GM21786 (cell line): Measurements from ENCODE around the gene KLF15.

ENCODE experiments used
- ATAC-seq: cut with Tn5 transposase; IDR thresholded peaks from one replicate; pipeline ENCODE4 v1.9.1; 2021; ENCODE audit not compliant: unreplicated experiment

Gene KLF15

DNA sequence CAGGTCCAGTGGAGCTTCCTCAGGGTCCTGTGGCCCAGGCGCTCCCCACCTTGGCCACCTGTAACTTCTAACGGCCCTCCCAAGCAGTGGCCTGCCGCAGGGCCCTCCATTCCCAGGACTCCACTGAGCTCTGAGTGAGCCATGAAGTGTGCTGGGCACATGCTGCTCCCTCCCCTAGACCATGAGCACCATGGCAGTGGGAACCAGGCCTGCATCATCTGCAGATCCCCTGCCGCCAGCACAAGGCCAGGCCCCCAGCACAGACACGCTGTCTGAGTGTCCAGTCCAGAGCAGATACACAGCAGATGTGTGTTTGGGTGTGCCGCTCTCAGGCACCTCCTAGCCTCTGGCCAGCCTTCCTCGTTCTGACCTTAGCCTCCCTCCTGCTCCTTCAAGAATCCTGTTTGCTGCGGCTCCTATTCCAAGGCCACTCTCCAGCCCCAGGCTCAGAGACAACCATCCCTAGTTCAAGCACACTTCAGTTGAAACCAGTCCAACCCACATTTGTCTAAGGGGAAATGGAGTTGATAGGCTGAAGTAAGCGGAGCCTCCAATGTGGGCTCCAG lies 7.0 kb upstream of the KLF15 start:
- no peak for ATAC-seq

DNA sequence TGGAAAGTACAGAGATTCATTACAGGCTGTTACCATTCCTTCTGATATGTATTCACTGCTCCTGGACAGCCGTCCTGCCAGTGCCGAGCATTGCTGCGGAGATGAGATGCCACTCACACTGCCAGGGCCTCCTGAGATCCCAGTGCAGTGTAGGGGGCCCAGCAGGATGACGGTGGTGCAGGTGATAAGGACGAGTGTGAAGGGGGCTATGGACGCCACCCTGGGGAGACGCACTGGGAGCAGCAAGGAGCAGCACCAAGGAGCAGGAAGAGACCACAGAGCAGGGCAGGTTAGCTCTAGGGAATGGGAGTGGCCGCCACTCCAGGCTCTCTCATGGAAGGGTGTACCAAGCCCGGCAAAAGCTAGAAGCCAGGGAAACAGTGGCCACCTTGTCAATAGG lies 4.0 kb upstream of the KLF15 start:
- ATAC-seq: no peak

DNA sequence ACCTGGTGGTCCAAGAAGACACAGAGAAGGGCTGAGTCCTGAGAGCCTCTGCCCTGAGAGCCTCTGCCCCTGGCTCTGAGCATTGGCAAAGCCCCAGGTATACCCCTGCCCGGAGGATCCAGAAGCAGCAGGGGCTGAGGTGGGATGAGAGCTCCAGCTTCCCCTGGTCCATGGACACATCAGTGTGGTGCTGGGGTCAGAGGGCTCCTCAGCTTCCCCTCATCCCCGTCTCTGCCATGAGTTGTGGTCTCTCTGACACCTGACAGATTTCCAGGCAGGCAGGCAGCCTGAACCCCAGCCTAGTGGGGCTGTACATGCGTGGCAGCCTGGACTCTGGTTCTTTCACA lies 3.5 kb upstream of the KLF15 start:
- ATAC-seq: no peak

DNA sequence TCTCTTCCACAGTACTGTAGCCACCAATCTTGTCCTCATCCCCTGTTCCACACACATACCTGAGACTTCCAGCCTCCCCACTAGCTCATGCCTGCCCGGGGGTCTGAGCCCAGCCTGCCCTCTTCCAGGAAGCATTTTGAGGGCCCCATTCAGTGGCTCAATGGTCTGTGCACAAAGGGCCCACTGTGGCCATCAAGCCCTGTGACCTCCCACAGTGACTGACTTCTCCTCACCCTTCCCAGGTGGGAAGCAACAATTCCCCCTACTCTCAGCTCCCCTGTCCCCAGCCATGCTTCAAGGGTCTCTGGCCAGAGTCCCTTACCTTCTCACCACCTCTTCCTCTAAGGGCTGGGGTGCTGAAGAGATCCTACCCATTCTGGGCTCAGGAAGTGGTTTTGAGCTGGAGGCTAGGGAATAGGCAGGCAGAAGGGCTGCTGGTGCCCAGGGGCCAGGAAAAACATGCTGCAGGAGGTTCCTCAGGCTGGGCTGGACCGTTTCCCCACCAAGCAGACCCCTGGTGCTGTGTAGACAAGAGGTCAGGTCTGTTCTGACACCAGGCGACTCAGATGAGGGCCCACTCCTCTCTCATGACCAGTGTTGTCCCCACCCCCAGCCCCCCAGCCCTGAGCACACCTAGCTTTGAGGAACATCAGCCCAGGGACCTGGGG lies 3.0 kb upstream of the KLF15 start:
- no peak for ATAC-seq

DNA sequence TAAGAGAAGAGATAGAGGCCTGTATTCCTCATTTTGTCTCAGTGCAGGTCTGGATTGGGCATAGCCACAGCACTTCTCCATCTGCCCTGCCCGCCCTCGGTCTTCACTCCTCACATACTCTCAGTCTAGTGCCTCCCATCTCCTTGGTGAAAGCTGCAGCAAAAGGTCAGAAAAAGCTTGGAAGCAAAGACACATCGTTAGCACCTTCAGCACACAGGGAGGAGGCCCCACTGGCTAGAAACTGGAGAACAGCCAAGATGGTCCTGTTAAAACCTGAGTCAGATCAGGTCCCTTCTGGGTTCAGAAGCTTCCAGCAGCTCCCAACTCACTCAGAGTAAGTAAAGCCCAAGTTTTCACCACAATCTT lies 1.6 kb upstream of the KLF15 start:
- ATAC-seq: no peak

DNA sequence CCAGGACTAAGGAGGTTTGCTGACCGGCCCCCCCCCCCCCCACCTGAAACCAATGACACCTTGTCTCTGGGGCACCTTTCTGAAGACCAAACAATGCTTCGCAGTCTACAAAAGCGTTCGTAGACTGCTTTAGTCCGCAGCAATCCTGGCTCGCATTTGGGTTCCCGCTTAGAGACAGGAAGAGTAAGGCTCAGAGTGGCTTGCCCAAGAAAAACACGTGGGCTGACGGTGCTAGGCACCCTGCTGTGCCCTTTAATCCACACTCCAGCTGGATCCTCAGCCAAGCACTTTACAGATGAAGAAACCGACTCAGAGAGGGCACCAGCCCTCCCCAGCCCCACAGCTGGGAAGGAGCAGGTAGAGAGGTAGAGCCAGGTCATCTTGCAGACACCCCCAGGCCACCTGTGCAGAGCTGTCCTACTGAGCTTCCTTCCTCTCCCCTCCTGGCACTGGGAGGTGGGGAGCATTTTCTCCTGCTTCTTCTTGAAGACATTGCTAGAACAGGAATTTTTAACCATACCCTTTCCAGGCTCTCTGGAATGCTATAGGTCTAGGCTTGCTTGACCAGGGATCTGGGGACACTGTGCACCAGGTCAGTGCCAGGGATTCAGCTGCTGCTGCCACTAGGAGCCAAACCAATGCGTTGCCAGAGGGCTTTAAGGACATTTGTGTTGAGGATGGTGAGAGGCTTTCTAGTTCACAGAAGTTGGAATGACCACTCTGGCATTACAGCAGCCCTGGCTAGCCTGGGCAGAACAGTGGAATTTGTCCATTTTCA lies 1.0 kb upstream of the KLF15 start:
- ATAC-seq: no peak

DNA sequence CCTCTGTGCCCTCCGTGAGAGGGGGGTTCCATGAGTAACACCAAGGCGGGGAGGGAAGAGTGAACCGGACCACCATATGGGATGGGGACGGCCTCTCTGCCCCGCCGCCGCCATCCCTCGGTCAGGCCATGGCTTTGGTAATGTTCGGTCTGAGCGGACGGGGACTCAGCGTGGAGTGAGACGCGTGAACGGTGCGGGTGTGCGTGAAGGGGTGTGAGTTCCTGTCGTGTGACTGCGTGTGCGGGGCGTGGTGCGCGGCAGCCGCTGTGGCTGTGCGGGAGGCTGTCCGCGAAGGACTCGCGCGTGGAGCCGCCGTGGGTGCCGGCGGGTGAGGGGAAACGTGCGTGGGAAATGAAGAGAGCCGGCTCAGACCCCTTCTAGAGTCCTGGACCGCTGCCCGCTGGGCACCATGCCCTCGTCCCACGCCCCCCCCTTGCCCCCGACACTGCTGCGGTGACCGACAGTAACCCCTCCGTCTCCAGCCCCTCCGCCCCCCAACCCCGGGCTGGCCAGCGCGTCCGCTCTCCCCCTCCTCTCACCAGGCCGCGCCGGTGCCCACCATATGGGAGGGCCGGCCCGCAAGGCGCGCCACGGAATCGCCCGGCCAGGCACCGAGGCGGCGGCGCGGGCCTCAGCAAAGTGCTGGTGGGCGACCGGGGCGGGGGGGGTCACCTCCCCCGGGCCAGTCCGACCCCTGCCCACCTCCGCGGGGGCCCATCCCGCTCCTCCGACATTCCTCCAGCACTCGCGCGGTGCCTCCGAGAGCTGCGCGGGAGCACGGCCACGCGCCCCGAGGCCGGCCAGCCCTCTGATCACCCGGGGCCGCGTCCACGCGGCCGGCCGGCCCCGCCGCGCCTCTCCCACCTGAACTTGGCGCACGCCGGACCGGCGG lies 589 bp downstream of the KLF15 start:
- peak; percentile 6 for ATAC-seq

DNA sequence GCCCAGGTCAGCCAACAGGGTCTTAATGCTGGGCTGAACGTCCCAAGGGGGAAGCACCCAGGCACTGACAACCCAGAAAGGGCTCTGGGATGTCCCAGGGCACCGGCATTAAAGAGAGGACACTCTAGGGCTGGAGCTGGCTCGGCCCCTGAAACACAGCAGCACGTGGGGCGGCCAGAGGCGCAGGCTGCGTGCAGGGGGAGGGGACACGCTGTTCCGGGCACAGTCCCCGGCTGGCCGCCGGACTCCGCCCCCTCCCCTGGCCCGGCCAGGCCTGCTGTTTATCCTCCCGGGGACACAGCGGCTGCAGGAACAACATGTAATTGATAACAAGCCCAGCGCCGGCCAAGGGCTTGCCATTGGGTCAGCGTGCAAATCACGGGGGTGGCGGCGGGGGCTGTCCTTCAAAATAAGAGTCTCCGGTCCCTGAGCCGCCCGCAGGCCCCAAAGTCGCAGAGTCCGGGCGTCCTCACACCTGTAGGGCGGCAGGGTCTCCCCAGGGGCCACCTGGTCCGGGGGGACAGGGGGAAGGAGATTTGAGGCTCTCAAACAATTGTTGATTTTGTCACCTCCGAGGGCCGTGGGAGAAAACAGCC lies 1.3 kb downstream of the KLF15 start:
- no peak for ATAC-seq

DNA sequence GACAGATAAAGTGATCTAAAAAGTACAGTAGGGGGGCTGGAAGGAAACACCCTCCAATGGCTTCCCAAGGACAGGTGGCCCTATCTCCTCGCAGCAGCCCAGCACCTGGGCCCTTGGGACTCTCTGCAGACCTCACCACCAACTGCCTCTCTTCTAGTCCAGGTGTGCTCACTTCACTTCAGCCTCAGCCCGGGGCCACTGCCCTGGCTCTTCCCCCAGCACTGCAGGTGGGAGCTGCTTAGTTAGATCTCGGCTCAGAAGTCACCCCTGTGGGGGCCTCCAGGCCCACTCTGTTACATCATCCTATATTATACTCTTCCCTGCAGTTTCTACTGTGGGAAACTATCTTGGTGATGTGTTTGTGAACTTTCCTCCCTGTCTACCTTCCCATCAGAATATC lies 2.0 kb downstream of the KLF15 start:
- no peak for ATAC-seq

DNA sequence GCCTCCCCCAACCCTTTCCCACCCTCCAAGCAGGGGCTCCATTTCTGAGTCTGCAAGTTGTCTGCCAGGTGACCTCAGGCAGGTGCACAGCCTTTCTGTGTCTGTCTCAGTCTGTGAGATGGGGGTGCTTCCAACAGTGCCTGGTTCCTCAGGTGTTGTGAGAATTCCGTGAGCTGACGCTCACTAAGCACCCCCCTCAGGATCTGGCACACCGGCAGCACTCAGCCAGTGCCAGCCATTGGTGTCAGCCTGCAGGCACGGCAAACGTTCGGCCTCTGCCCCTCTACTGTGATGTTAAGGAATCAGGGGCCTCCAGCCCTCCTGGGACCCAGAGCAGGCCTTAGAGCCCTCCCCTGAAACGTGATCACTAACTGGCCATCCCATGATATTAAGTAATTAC lies 2.4 kb downstream of the KLF15 start:
- no peak for ATAC-seq

DNA sequence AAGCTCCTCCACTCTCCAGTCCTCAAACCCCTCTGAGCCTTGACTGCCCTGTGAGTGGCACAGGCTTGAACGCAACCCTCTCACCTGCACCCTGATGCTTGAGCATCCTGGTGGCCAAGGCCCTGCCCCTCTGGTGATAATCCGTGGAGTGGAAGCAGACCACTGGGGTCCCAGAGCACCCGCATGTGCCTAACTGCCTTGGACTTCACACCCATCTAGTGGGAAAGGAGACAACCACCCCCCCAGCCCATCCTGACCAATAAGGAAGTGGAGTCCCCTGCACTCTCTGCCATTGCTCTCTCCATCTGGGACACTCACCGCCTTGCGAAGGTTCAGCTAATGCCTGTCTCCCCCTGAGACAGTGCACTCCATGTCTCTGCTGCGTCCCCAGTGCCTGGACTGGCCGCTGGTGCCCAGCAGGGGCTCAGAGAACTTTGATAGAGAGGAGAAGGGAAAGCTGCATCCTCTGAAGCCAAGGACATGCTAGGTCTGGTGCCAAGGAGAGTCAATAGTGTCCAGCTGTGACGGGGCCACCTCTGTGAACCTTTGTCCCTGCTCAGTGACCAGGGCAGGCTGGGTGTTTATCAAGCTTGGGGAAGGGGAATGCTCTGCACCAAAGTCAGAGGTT lies 3.4 kb downstream of the KLF15 start:
- no peak for ATAC-seq

DNA sequence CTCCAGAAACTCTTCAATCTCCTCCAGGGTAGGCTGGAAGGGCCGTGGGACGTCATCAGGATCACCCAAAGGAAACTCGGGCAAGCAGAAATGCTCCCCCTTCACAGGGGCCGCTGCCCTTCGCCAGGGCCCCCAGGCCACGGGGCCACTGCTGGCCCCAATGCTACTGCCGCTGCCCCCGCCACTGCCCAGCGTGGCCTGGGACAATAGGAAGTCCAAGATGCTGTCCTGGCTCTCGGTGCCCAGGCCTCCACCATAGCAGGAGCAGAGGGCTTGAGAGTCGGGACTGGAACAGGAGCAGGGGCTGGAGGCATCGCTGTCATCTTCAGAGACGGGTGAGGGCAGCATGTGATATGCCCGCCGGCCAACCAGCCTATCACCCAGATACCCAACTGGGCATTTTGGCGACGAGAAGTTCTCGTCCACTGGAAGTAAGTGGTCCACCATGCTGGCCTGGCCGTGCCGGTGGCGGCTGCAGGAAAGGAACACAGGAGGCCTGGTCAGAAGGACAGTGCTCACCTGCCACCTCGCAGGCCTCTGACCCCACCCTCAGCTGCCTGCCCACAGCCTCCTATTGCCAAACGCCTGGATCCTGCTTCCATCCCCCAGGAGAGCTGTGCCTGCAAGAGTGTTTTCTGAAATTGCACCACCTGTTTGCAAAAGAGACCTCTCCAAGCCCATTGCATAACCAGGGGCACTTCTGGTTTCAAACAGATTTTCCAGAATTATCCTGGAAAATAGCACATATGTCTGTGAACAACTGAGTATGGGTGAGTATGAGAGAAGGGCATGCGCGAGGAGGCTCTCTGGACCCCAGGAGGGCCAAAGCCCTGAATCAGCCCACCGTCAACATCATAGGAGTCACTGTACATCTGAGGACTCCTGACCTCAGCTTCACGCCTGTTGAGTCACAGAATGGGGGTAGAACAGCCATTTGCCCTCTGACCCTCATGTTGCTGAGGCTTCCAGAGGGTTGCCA lies 4.4 kb downstream of the KLF15 start:
- ATAC-seq: no peak

DNA sequence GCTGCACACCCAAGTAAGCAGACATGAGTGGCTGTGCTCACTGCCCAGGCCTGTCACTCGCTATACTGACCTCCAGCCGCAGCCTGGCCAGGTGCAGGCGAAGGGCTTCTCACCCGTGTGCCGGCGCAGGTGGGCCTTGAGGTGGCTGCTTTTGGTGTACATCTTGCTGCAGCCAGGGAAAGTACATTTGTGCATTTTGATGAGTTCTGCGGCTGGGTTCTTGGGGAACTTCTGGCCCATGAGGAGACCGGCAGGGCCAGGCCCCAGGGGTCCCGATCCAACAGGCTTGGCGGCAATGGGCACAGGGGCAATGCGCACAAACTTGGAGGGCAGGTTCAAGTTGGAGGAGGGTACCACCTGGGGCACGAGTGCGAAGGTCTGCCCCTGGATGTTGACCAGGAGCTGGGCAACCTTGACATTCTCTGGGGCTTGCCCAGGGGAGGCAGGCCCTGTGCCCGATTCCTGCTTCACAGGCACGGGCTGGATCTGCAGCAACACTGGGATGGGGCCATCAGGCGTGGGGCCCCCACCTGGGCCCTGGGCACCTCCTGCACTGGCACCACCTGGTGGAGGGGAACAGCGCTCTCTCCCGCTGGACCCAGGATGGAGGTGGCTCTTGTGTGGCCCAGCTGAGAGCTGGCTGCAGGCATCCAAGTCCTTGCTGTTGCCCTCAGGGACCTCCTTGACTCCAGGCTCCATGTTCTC lies 5.3 kb downstream of the KLF15 start:
- ATAC-seq: no peak

DNA sequence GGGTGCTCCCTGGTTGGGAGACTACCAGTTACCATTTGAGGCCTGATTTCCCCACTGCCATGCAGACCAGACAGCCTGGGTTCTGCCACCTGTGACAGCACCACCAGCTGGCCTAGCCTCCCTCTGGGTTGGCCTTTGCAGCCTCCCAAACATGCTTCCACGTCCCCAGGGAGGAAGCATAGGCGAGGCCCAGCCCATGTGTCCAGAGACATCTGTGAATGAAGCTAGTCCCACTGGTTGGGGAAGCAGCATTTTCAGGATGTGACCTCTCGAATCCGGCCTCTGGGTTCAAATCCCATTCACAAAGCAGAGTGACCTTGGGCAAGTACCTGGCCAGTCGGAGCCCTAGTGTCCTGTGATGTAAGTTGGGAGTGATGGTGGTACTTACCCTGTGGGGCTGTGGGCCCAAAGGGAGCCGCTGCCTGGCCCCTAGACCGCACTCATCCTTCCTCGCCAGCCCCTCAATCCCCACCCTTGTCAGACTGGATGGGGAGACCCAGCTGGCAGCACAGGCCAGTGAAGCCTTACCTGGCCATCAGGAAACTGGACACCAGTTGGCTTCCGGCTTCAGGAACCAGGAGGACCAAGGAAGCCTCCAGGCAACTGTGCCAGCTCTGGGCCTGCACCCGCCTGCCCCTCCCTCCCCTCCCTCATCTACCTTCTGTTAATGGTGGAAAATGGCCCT lies 6.0 kb downstream of the KLF15 start:
- no peak for ATAC-seq

DNA sequence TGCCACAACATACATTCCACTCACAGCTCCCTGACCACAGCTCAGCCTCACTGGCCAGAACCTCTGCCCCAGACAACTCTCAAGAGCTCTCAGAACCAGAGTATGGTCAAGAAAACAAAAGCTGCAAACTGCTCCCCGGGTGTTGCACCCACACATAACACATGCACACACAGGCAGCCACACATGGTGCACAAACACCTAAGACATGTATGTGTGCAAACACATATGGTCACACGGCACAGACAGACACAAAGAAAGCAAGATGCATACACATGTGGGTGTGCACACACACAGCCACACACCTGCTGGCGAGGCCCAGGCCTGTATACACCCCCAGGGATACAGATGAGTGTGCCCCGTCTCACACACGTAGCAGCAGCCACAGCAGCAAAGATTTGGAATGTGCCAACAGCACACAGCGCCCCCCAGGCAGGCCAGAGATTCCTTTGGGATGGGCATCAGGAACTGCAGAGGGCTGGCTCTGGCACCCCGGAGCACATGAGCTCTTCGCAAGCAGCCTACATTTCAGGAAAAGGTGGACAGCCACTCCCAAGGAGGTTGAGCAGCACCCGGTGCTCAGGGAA lies 6.6 kb downstream of the KLF15 start:
- no peak for ATAC-seq

DNA sequence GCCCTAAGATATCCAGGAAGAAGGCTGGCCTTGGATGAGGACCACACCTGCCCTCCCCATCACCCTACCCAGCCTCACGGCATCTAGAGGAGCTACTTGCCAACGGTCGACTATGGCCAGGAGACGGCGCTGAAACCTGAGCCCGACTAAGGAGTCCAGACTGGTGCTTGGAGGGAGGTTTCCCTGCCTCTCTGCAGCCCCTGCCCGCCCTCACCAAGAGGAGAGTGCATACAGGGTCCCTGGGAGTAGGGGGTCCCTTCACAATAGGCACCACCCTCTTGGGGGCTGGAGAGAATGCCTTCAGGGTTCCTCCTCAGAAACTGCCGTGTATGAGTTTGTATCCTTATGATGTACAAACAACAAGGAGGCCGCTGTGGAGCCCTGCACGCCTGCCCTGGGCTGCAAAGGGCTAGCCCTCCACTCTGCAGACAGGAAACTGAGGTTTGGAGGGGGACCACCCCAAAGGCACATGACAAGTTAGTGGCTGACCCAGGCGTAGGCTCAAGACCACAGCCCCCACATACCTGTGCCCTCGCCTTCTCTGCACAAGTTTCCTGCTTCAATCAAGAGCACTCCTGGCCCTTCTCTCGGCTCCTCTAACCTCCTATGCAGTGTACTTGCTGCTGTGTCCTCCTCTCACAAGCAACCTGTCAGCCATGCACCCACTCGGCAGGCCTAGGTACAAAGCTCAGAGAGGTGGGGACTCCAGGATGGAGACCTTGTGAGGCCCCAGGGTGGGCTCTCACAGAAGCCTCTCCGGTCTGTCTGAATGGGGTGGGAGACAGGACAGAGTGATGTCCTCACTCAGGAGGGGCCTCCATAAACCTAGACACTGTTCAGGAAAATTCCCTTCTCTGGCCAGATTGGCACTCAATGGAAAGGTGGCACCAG lies 7.4 kb downstream of the KLF15 start:
- ATAC-seq: no peak

DNA sequence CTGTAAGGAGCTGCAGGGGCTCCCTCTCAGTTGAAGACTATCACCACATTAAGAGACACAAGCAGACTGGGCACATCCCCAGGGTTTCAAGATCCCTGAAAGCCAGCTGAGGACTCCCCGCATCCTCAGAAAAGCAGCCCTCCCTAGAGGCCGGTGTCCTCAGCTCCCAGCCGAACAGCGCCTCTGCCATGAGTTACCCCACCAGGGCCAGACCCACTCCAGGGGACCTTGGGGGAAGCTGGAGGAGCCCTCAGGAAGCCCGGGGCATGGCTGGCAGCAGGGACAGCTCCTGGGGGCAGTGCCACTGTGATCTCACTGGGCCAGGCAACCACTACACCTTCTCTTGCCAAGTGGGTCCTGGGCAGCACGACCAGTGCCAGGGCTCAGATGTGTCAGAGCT lies 8.1 kb downstream of the KLF15 start:
- no peak for ATAC-seq
